NCI-H2196 (cell line): ENCODE data around the gene MPV17L2.
"Not testable (repeated sequence)": the region's sequence is repeated elsewhere in the genome, so short reads cannot be mapped to it uniquely, and the experiment has no call there.

Experiments used
- DNase-seq: peaks from one replicate; lab custom pipeline; 2025; ENCODE audit not compliant: unreplicated experiment; lab: John Stamatoyannopoulos, UW

Gene MPV17L2

GRCh38 chr19:18192673-18193387 lies at the start of gene MPV17L2:
Gene MPV17L2, plus strand, starts transcription at chr19:18193218. Its CDS starts 64 bp downstream, at chr19:18193282.
- DNase-seq, result peak; percentile 100

DNA sequence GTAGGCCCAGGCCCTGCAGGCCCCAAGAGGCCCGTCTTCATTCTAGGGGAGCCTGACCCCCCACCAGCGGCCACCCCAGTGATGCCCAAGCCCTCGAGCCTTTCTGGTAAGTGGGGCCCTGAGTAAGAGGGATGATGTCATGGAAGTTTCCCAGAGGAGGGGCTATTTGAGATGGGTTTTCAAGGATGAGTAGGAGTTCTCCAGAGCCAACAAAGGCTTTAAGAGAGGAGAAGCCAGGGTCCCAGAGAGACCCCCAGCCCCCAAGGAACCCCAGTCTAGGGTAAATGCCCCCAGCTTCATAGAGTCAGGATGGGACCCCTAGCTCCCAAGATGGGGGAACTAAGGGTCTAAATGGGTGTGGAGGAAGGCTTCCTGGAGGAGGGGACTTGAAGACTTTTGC lies 49.1 kb upstream of the MPV17L2 start:
- no peak for DNase-seq

- no peak for DNase-seq
Measured at GRCh38 chr19:18144361-18144760, 48.7 kb upstream of the MPV17L2 start.

- DNase-seq, result no peak
Measured at GRCh38 chr19:18144906-18145305, 48.1 kb upstream of the MPV17L2 start.

GRCh38 chr19:18145391-18145999 lies 47.5 kb upstream of the MPV17L2 start:
- no peak for DNase-seq

GRCh38 chr19:18147396-18147795 lies 45.6 kb upstream of the MPV17L2 start:
- no peak for DNase-seq

- no peak for DNase-seq
Measured at GRCh38 chr19:18149596-18149975, 43.4 kb upstream of the MPV17L2 start.

DNA sequence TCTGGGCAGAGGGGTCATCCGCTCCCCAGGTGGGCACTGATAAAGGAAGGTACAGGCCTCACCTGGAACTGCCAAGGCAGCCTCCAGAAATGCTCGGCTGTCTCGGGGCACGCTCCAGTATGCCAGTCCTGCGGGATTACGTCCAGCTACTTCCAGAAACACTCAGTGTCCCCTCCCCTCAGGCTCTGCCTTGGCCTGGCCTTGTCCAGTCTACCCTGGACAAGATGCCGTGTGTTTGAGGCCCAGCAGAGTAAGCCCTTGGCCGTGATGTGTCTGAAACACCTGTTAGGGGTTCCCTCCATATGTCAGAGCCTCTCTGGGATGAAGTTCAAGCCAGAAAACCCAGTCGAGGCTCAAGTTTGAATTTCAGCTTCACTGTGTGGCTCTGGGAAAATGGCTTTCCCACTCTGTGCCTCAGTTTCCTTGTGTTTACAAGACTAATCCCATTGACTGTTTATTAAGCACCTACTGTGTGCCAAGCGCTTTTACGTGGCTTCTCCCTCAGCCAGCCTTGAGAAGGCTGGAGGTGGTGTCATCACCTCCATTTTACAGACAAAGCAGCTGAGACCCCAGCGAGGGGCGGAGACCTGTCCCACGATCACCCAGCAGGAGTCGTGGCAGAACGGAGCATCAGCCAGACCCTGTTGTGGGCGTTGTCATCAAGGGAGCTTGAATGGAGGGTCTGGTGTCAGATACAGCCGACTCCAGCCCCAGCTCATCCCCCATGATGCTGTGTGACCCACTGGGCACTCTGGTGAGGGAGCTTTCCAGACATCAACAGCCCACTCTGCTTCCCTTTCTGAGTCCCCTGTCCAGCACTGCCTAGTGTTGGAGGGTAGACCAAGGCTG lies 42.0 kb upstream of the MPV17L2 start:
- no peak for DNase-seq

DNA sequence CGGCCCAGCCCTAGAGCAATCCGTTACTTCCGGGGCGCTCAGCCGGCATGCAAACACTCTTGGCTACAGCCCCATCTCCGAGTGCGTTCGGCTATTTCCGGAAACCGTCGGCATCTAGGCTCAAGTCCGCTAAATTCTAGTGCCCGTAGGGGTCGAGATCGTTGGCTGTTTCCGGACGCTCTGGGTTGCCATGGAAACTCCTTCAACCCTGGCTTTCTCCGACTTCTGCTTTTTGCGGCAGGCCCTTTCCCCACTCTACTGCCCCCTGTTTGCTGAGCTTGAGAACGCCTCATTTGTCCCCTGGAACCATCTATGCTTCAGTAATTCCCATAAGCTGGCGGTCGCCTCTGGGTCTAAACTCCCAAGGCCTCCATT lies 40.6 kb upstream of the MPV17L2 start:
- DNase-seq, result peak; percentile 97

DNA sequence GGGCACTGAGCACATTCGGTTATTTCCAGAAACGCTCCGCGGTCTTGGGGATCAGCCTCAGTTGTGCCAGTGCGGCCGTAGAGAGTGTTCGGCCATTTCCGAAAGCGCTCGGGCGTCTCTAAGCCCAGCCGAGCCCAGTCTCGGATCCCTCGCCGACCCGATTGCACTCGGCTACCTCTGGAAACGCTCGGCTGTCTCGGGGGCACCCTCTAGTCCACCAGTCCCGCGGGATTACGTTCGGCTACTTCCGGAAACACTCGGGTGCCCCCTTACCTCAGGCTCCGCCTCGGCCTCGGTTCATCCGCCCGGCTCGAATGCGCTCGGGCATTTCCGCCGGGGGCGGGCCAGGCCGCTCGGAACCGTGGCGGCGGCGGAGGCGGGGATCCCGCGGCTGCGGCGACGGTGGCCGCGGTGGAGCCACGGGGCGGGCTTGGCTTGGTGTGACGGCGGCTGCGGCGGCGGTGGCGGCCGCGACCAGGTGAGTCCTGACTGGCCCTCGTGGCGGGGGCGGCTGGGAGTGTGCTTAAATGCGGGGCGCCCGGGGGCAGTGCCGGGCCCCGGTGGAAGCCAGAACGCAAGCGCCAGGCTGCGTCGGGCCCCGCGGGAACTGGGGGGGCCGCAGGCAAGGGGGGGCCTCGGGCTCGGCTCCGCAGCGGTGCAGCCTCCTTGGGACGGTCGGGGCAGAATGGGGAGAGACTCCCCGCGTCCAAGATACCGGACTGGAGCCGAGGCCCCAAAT lies 40.0 kb upstream of the MPV17L2 start, which contains the start of gene PIK3R2:
PIK3R2 (plus strand) TSS at position 347 of the 739 bp plus-strand sequence. CDS start 2,717 bp downstream, outside the sequence.
- peak; percentile 100 for DNase-seq

GRCh38 chr19:18153556-18154134 lies 39.4 kb upstream of the MPV17L2 start:
- DNase-seq, result no peak

DNA sequence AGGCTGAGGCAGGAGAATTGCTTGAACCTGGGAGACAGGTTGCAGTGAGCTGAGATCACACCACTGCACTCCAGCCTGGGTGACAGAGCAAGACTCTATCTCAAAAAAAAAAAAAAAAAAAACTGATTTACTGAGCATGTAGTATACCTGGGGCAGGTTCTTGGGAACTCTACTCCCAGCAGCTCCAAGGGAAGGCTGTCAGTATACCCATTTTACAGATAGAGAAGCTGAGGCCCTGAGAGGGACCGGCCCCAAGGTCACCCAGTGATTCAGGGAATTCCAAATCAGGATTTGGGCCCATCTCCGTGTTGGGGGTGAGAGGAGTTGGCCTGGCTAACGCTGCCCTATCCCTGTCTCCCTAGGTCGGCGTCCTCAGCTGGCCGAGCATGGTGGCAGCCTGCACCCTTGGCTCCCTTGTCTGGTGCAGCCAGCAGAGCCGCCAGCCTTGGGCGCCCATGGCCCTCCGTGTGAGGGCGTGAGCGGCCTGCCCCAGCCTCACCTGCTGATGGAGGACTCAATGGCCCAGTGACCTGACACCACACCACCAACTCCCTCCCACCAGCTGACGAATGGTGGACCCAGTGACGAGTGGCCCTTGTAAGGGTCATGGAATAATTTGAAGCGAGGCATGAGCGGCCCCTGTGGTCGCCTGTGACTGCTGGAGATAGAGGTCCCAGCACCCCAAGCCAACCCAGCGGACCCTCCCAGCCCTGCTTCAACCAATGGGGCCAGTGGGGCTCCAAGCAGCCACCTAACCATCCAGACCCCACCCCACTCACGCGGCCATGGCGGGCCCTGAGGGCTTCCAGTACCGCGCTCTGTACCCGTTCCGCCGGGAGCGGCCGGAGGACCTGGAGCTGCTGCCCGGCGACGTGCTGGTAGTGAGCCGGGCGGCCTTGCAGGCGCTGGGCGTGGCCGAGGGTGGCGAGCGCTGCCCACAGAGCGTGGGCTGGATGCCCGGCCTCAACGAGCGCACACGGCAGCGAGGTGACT lies 37.6 kb upstream of the MPV17L2 start:
- DNase-seq, result no peak

DNA sequence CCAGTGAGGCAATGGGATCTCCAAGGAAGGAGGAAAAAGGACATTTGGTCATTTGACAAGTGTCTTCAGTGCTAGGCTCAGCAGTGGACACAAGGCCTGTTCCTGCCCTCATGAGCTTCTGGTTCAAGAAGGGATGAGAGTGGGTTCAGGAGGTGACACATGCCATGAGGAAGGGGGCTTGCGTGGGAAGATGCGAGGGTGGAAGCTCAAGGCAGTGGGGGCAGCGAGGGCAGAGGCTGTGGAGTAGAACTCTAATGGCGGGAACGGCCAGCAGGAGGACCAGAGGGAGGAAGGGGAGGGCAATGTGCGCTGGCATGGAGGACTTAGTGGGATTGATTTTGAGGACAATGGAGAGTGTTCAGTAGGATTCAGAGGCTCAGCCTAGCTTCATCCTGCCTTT lies 36.8 kb upstream of the MPV17L2 start:
- no peak for DNase-seq

- peak; percentile 98 for DNase-seq
Measured at GRCh38 chr19:18156841-18157464, 36.1 kb upstream of the MPV17L2 start.

DNA sequence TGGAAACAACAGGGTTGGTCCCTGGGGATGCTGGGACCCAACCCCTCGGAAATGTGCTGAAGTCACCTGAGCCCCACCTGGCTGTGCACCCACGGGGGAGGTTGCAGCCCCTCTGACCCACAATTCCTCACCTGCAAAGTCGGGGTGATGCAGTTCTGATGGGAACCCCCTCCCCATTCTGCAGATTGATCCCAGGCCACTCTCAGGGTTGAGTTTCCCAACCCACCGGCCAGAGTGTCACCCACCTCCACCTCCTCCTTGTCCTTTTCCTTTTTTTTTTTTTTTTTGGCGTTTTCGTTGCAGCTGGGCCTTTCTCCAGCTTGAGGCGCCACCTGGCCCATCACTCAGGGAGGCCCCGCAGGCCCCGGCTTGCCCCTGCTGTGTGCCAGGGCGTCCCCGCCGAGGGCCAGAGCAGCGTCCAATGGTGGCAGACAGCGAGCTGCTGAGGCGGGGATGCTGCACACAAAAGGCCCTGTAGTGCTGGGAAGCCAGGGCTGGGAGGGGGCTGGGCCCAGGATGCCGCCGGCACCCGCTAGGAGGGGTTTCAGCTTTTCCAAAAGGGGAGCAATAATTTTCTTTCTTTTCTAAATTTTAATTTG lies 35.5 kb upstream of the MPV17L2 start:
- DNase-seq, result peak; percentile 92

DNA sequence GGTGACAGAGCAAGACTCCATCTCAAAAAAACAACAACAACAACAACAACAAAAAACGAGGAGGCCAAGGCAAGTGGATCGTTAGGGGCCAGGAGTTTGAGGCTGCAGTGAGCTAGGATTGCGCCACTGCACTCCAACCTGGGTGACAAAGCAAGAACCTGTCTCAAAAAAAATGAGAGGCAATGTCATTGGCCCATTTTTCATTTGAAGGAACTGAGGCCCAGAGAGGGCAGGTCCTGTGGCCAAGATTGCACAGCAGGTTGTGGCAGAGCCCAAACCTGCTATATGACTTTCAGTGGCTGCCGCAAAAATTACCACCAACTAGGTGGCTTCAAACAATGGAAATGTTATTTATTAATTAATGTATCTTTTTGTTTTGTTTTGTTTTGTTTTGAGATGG lies 34.6 kb upstream of the MPV17L2 start:
- no peak for DNase-seq

- DNase-seq, result not testable (repeated sequence)
Measured at GRCh38 chr19:18159059-18159616, 33.9 kb upstream of the MPV17L2 start.

DNA sequence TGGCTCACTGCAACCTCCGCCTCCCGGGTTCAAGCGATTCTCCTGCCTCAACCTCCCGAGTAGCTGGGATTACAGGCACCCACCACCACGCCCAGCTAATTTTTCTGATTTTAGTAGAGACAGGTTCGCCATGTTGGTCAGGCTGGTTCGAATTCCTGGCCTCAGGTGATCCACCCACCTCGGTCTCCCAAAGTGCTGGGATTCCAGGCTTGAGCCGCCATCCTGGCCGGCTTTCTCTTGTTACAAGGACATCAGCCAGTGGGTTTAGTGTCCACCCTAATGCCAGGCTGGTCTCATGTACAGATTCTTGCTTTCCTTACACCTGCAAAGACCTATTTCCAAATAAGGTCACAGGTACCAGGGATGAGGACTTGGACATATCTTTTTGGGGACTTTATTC lies 33.2 kb upstream of the MPV17L2 start:
- DNase-seq, result no peak
